GM19452 (cell line): ENCODE data around the gene OCA2.

Source experiments
- ATAC-seq: cut with Tn5 transposase; IDR thresholded peaks from one replicate; pipeline ENCODE4 v1.9.1; 2021; ENCODE audit not compliant: unreplicated experiment

The OCA2 gene

DNA sequence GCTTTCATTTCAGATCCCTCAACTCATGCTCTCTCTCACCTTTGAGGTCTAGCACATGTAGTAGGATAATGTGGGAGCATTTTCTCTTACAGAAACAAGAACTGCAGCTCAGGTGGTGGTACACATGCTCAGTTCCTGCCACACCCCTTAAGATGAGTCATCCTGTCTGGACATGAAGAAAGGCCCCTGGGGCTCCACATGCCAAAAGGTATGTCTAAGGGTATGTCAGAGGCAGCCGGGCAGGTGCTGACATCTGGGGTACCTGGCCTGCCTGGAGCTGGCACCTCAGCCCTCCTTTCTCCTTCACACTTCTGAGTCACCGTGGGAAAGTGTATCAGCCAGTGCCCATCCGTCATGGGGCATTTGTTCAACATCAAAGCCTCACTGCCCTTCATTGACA lies 209.9 kb downstream of the OCA2 start:
- no peak for ATAC-seq

DNA sequence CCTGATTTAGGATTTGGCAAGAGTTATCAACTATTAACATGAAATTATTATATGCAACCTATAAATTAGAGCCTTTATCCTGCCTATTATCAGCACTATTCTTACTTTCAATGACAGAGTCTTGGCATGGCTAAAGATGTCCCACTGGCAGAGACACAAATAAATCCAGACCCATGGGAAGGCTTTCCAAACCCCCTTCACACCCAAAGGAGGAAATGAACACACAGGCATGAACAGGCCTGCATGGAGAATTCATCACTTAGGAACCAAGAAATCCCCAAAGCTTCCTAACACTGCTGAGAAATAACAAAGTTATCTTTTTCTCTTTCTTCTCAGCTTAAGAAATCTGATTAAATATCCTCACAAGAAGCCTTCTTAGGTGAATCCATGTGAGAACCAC lies 213.9 kb downstream of the OCA2 start:
- no peak for ATAC-seq

DNA sequence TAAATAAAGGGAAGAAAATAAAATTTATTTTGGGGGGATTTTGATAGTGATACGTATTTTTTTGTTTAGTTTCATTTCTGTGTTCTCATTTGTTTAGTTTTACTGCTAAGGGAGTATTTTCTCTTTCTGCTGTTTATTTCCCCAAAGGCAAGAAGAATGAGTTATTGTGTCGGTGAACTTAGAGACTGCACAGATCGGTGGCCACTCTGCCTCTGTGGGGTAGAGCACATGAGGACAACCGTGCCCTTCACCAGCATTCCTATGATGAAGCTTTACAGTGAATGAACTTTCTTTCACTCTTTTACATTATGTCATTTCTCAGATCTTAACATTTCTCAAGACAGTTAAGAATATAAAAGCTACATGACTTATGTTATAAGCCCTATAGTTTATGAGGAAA lies 214.4 kb downstream of the OCA2 start:
- ATAC-seq, result no peak

DNA sequence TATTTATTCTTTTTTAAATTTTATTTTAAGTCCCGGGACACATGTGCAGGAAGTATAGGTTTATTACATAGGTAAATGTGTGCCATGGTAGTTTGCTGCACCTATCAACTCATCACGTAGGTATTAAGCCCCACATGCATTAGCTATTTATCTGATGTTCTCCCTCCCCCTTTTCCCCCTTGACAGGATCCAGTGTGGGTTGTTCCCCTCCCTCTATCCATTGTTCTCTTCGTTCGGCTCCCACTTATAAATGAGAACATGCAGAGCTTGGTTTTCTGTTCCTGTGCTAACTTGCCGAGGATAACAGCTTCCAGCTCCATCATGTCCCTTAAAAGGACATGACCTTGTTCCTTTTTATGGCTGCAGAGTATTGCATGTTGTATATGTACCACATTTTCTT lies 220.3 kb downstream of the OCA2 start:
- ATAC-seq, result no peak

DNA sequence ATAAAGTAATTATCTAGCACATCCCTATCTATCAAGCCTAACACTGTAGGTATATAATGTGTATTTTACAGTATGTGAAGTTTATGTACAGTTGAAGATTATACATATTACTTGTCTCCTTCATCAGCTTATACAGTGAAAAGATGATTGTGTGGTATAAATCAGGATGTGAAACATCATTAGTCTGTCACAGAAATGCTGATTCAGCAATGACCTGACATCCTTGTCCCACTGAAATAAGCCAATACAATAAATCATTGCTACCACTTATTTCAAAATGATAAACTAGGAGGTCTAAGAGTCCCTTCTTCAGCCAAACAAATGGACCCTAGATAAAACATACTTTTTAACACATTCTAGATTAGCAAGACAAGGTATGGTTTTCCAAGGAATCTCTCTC lies 225.3 kb downstream of the OCA2 start:
- no peak for ATAC-seq

DNA sequence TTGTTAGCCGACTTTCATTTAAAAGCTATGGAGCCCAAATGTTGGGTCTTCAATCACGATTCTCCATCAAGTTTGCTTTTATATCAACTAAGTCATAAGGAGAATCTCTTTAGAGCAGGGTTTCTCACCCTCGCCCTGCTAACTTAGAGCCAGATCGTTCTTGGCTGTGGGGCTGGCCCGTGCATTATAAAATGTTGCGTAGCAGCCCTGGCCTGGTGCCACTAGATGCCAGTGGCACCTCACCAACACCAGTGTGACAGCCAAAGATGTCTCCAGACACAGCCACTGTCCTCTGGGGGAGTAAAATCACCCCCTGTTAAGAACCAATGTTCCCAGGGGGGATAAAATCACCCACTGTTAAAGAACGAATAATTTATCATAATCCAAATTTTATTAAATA lies 226.1 kb downstream of the OCA2 start:
- no peak for ATAC-seq

DNA sequence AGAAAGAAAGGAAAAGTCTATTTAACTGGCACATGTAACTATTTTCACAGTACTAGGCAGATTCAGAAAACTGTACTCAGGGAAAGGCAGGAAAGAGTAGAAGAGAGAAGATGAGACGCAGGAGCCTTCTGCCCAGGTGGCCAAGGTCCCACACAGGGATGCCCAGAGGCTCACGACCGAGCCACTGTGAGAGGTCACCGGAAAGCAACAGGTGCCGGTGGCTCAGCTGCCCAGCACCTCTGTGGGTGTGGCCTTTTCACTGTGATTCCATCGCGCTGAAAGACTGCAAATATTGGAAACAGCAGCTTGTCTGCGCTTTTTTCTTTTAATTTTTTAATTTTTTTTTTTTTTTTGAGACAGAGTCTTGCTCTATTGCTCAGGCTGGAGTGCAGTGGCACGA lies 226.8 kb downstream of the OCA2 start:
- ATAC-seq, result no peak

DNA sequence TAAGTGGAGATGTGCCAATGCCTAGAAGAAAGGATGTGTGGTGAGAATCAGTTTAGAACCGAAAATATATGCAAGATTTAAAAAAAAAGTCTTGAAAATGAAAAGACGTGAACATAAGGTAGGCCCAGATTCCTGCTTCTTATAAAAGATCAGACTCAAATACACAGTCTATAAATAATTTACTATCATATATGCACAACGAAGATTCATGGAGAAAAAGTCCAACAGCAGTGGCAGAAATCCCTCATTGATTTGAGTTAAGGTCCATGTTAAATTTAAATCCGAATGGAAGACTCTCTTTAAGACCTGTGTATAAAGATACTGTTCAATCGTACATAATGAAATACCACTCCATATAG lies 227.2 kb downstream of the OCA2 start:
- ATAC-seq, result no peak

DNA sequence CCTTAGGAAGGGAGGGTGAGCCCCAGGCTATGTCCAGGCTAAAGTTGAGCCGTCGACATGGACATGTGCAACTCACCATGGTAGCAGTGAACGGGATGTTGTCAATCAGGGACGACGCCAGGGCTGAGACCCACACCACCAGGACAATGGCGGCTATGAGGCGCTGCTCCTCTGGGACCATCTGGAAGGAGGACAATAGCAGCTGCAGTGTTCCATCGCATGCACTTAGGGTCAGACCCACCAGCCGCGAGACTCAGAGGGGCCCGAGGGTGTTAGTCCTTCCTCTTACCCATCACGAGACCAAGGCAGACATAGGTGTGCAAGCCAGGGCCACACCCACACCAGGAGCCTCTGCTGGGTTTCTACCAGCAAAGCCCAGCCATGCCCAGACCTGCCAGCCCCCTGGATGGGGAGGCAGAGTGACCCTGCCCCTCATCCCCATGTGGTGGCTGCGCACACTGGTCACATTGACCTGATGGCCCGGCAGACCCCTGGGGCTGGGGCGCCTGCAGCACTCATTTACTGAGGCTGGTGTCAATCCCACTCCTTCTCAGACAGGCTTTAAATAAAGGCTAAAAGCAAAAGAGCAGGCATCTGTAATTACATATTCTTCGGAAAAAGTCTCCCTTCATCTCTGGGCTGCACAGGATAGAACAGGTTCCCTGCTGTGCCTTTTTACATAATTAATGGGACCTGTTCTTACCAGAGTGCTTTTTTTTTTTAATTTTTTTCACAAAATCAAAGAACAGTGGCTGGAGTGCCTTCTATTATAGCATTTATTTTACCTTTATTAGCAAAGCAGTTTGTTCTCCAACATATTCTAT lies 227.8 kb downstream of the OCA2 start:
- ATAC-seq, result no peak

DNA sequence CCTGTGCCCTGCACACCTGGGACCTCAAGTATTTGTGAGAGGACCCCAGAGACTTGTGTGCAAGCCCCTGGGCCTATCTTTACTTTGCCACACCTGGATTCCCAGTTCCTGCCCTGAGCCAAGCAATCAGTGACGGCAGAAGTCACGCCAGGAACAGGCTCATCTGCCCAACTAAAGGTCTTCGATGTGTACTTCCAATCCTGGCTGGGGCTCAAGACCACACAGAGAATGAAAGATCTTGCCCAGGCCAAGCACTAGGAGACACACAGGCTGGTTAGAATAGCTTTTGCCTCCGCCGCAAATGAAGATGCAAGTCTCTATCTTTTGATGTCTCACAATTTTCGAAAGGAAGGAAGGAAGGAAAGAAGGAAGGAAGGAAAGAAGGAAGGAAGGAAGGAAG lies 228.8 kb downstream of the OCA2 start:
- no peak for ATAC-seq

DNA sequence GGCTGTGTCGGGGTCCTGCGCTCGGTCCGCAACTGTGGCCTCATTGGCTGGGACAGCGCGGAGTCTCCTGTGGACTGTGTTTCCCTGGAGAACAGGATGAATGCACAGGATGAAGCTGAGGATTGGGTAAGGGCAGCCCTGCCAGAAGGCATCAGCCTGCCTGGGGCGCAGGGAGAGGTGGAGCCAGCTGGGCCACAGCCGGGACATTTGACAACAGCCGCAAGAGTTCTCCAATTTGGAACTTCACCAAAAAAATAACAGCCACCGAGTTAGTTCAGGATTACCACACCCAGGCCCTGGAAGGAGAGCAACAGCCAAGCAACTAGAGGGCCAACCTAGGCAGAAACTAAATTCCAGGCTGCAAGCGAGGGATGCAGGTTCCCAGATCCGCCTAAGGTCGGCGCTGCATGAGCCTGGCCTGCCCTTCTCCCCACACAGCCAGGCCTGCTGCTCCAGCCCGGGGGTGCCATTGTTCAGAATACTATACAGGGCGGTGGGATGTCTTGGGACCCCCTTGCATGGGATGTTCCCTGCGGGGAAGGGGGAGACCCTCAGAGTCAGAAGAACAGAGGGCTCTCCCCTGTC lies 229.3 kb downstream of the OCA2 start:
- no peak for ATAC-seq

DNA sequence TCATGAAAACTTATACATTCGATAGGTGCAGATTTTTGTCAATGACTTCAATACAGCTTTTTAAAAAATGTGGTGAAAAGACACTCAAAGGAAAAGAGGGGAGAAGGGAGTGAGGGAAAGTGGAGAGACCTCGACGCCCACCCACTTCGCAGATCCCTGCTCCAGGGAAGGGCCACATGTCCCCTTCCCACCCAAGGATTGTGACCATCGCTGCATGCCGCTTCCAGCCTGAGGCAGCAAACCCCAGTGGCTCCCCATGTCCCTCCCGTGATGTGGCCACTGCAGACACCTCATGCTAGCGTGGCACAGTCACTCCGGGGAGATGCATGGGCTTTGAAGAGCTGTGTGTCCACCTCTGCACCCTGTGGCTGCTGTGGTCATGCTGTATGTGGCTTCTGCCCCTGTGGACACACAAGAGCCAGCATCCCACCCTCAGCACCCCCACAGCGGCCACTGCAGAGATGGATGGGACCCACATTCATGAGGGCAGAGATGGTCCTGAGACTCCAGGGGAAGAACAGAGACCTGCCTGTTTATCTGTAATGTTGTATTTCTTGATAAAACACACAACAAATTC lies 230.2 kb downstream of the OCA2 start:
- ATAC-seq, result no peak

DNA sequence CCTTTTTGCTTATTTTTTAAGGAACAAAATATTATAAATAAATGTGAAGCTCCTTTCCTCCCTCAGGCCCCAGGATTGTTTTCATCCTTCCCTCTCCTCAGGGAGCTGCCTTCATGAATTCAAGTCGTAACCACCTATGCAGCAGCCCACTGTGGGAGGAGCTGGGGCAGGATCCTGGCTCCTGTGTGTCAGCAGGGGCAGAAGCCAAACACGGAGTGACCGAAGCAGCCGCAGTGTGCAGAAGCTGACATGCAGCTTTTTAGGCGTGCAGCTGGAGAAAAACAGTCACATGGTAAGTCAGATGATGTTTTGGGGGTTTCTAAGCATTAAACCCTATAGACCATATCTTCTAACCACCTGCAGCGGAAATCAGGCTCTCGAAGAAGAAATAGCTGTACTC lies 231.3 kb downstream of the OCA2 start:
- no peak for ATAC-seq

DNA sequence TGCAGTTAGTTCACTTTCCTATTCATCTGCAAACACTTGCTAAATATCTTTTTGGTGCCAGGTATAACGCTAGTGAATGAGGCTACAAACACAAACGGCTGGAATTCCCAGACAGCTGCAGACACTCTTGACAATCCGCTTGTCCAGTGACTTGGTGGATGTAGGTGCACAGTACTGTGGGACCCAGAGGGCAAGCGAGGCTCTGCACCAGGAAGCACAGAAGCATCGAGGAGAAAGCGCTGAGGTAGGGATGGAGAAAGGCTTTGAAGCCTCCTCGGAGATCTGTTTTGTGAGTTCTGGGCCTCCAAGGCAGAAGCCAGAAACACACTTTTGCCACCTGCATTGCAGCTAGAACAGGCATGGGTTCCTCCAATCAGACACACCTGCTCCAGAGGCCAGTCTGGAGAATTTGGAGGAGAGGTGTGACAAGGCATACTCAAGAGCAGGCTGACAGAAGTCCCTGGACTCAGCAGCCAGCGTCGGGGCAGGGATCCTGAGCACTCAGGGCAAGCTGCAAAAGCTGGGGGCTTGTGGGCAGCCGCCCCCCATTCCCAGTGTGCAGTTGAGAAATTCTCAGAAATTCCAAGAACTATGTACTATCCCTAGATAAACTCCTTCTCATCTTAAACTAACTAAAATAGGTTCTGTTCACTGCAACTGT lies 232.5 kb downstream of the OCA2 start:
- no peak for ATAC-seq

DNA sequence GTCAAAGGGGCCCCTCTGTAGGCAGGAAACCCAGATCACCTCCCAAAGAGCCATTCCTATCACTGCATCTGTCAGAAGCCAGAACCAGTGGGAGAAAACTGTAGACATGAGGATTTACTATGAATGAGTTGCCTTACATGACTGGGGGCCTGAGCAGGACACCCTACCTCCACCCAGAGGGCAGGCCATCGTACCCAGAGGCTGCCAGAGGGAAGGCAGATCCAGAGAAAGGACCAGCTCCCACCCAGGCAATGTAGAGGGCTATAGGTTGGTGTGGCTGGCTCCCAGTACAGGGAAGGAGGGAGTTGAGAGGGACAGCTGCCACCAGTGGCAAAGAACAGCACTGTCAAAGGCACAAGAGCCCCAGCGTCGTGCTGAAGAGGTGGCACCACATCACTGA lies 233.2 kb downstream of the OCA2 start:
- no peak for ATAC-seq

DNA sequence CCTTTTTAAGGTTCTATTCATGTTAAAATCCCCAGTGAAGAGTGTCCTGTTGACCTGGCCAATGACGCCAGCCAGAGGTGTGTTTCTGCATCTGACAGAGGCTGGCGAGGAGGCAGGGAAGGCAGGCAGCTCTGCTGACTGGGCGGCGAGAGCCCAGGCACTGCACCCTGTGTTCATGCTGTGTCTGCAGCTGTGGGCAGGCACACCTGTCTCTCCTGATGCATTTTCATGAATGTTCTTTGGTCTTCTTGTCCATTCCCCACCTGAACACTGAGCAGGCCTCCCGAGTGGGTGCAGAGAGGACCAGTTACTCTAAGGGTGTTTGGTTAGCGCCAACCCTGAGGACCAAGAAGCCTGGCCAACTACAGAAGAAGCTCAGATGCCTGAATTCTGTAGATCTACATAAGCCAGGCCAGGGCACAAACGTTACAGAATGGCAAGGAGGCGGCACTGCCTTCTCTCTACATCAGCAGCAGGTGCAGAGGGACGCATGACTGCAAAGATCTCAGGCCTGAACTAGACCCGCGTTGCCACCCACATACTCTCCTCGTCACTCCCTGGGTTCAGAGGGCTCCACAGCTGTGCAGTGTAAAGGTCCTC lies 233.7 kb downstream of the OCA2 start:
- no peak for ATAC-seq

DNA sequence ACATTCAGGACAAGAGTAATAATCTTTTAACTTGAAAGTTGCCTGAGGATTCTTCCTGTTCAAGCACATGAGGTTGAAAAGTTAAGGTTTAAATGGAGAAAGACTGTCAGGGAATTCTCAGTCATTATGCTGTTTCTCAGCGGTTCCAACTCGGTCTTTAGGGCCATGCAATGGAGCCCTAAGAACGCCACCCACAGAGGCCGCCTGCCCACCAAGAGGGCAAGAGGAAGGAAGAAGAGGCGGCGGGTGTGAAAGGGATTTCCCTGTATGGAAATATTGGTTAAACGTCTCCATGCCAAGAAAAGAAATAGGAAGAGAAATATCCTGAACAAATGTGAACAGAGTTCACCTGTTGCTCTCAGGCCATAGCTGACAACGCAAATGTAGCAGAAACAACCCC lies 234.4 kb downstream of the OCA2 start:
- ATAC-seq, result no peak

DNA sequence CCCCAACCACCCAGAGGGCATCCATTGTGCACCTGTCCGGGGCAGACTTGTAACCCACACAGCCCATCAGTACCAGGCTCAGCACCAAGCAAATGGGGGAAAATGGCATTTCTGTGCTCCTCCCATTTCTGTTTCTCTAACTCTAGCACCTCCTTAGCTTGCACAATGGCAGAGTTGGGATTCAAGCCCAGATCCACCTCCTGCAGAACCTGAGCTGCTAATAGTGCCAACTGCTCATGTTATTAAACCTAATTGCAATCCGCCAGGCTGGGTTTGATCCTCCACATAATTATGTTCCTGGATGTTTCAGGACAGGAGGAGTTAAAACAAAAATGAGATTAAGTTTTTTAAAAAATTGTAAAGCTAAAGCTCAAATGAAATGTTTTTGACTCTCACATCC lies 235.0 kb downstream of the OCA2 start:
- ATAC-seq, result no peak

DNA sequence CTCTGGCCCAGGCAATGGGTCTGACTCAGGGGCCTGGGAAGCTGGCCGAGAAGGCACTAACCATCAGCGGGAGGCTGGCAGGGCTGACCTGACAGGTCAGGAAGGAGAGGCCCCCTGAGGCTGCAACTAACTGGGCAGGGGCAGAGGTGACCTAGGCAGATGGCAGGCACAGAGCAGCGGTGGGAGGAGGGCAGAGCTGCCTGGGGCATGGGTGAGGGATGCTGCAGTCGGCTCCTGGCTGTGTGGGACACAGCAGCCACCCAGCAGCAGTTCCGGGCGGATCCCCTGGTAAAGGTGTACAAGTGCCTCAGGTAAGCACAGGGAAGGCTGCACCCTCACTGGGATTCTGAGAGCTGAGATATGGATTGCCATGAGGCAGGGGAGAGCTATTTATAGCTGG lies 236.1 kb downstream of the OCA2 start:
- no peak for ATAC-seq

DNA sequence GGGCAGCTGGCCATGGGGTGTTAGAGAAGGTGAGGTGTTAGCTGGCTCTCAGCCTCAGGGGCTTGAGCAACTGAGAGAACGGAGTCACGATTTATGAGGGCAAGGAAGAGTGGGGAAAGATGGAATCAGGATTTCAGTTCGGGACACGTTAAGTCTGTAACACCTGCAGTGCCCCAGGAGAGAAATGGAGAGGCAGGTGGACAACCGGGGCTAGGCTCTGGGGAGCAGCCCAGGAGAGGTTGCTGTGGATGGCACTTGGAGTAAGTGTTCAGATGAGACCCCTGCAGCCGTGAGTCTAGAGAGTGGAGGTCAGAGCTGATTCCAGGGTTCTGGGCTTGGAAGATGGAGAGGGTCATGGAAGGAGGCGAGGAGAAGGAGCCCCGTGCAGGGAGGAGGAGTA lies 237.9 kb downstream of the OCA2 start:
- no peak for ATAC-seq

DNA sequence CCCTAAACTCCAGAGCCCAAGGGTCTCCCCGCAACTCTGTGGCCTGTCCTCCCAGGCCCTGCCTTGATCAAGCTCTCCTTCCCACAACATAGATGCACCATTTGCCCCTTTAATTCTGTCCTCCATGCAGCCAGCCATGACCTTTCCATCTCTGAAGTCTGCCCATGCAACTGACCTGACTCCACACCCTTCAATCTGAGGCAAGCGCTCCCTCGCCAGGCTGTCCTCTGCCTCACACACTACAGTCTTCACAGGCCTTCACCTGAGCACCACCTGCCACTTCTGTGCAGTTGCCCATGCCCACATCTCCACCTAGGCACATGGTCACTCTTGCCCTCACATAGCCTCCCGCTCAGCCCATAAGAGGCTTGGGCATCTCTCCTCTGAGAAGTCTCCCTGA lies 244.0 kb downstream of the OCA2 start:
- no peak for ATAC-seq

DNA sequence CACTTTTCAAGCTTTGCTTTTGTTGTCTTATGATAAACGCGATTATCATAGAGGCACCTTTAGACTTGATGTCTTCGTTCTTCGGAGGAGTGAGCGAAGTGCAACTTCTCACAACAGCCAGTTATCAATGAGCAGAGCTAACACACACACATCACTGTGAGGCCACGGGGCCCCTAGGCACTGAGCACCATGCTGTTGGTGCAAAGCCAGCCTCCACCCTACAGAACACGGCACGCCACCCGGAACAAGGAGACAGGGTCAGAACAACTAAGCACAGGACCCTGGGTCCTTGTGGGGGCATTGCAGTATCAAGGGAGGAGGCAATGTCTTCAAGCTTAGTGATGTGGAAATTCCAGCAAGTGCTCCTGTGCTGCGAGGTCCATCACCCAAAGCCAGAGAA lies 244.5 kb downstream of the OCA2 start:
- ATAC-seq, result no peak
